Measurements from ENCODE around the gene CHN1.

DNA sequence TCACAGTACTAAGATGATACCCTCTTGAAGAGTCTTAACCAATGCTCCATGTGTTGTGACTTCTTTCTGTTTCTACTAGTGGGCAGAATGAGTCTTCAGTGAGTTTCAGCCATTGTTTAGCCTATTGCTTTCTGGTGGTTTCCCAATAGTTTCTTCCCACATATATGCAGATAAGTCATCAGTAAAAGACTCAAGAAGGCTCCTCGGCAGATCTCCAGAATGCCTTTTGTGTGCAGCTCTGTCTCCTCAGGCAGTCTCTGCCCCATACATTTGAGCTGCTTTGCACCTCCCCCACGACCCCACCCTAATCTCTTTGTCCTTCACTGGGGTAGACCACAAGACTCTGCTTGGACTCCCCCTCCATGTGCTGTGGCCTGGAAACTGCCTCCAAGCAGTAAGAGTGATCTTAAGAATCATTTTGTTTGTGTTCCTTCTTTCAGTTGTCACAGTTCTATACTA, 169.4 kb downstream of the CHN1 start:
- TF ChIP-seq, protein P1, sequence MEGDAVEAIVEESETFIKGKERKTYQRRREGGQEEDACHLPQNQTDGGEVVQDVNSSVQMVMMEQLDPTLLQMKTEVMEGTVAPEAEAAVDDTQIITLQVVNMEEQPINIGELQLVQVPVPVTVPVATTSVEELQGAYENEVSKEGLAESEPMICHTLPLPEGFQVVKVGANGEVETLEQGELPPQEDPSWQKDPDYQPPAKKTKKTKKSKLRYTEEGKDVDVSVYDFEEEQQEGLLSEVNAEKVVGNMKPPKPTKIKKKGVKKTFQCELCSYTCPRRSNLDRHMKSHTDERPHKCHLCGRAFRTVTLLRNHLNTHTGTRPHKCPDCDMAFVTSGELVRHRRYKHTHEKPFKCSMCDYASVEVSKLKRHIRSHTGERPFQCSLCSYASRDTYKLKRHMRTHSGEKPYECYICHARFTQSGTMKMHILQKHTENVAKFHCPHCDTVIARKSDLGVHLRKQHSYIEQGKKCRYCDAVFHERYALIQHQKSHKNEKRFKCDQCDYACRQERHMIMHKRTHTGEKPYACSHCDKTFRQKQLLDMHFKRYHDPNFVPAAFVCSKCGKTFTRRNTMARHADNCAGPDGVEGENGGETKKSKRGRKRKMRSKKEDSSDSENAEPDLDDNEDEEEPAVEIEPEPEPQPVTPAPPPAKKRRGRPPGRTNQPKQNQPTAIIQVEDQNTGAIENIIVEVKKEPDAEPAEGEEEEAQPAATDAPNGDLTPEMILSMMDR (IDR thresholded peaks at IDR 0.05): no peak
- no peak for TF ChIP-seq POLR2A (IDR thresholded peaks at IDR 0.05)

Measured in esophagus squamous epithelium (tissue), 4 donors.